D721Med (cell line): ENCODE measurements around the gene CNTN2.

Source experiments
- DNase-seq: peaks from one replicate; pipeline ENCODE4 v3.0.0; 2011; ENCODE audit warnings: low spot score; ENCODE audit not compliant: insufficient read length
- FAIRE-seq: peaks from 2 replicates; lab custom pipeline; 2011; peaks lifted over from hg19 to GRCh38; lab: Jason Lieb, UNC
- TF ChIP-seq, protein P1 (sequence below): IDR thresholded peaks from 2 replicates; pipeline ENCODE4 v1.5.1; 2012; ENCODE audit warnings: mild to moderate bottlenecking, control low read depth; ENCODE audit not compliant: insufficient read depth; ENCODE audit errors: missing control alignments

Gene CNTN2

DNA sequence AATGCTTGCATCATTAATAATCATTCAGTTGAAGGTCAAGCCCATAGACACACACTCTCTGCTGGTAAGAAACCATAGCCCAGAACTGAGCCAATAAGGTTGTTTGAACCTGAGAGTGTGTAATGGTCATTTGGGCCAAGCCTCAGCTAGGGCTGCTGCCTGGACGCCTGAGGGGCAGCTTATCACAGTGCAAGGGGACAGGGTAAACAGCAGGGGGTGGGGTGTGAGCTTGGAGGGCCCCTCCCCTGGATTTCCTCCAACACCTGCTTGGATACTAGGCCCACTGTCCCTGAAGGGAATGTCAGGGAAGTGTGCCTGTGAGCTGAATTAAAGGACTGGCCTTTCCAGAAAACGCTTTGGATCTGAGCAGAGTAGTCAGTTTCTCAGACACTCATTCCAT is 24.6 kb upstream of the CNTN2 start:
- FAIRE-seq, result no peak
- TF ChIP-seq, protein P1, sequence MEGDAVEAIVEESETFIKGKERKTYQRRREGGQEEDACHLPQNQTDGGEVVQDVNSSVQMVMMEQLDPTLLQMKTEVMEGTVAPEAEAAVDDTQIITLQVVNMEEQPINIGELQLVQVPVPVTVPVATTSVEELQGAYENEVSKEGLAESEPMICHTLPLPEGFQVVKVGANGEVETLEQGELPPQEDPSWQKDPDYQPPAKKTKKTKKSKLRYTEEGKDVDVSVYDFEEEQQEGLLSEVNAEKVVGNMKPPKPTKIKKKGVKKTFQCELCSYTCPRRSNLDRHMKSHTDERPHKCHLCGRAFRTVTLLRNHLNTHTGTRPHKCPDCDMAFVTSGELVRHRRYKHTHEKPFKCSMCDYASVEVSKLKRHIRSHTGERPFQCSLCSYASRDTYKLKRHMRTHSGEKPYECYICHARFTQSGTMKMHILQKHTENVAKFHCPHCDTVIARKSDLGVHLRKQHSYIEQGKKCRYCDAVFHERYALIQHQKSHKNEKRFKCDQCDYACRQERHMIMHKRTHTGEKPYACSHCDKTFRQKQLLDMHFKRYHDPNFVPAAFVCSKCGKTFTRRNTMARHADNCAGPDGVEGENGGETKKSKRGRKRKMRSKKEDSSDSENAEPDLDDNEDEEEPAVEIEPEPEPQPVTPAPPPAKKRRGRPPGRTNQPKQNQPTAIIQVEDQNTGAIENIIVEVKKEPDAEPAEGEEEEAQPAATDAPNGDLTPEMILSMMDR, result no peak
- no peak for DNase-seq

DNA sequence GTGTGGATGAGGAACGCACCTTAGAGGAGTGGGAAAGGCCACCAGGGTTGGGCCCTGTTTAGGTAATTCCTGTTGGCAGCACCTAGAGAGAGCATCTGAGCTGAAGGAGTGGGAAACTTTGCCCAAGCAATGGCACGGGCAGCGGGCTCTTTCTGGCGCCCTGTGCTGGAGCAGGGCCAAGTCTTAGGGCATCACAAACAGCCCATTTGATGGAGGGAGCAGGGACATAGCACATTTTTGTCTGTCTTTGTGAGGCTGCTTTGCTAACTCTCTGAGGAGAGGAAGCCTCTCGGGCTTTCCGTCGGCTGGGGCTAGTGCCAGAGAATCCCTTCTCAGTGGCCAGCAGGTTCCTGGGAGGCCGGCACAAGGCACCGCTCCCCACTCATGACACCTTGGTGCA is 22.5 kb upstream of the CNTN2 start:
- TF ChIP-seq, protein P1, result no peak
- no peak for FAIRE-seq
- no peak for DNase-seq

DNA sequence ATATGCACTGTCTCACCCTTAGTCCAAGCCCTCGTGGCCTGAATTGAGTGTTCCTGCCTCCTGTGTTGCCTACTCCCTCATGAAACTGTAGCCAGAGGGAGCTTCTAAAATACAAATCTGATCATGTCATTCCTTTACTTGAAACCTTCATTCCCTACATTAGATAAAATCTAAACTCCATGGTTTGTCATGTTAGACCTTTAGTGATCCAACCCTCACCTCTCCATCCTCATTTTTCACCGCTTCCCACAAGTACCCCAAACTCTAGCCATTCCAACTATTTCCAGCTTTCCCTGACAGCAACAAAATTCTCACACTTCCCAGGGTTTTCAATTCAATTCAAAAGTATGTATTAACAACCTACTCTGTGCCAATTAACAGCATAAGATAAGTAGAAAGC is 18.3 kb upstream of the CNTN2 start:
- DNase-seq (no peak), FAIRE-seq (no peak)
- TF ChIP-seq, protein P1, result no peak

DNA sequence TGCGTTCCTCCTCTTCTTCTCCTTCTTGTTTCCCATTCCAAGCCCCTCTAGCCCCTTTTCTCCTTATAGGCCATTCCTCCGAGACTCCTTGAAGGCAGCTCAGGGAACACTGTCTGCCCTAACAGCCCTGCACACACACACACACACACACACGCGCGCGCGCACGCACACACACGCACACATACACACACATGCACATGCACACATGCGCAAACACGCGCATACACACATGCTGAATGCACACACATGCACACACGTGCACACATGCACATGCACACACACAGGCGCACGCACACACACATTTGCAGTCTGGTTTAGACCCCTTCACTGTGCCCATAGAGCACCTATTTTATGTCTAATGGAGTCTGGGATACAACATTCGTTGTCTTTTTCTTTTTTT is 17.8 kb upstream of the CNTN2 start:
- DNase-seq, result no peak
- TF ChIP-seq, protein P1, result no peak
- FAIRE-seq, result no peak

DNA sequence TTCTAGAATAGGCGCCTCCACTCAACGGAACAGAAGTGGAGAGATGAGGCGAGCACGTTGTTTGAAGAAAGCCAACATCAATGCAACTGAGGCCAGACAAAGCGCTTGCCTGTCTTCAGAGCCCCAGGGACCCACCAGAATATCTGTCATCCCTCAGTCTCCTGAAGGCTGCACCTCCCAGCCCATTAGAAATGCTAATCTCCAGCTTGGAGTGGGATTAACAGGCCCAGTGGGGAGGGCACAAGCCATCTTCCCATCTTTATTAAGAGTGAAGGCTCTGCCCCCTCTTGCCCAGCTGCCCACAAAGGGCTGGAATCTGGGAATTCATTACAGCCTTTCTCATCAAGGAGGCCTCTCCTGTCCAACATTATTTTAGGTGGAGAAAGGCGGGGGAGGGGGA is 16.8 kb upstream of the CNTN2 start:
- no peak for FAIRE-seq
- TF ChIP-seq, protein P1, result no peak
- peak; percentile 99 for DNase-seq

DNA sequence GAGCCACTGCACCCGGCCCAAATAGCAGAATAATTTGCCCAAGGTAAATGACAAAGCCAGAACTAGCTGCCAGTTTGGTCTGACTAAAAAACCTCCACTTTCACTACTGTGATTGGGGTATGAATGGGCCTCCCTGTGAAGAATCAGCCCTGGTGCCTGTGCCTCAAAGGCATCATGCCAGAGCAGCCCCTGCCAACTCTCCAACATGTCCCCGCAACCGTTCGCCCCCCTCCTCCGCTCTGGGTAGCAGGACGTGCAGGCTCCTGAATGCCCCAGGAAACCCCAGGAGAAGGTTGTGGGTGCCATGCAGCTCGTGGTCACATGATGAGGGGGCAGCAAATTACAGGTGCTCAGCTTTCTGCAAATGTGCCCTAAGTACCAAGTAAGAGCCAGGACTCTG is 14.6 kb upstream of the CNTN2 start:
- TF ChIP-seq, protein P1, result no peak
- DNase-seq (no peak), FAIRE-seq (no peak)

DNA sequence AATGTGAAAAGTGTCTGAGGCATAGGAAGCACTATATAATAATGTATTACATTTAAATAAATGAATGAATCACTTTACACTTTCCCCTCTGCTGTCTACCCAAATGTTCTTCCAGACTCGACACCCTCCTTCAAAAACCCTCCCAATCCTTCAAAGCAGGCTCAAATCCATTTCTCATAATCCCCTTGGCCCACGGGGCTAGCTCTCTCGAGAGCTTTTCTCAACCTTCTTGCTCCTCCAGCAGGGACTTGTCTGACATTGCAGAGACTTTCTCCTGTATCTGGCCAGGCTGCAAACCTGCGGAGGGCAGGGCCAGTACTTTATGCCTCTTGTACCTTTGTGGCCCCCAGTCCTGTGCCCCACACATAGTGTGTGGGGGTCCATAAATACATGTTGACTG is 14.1 kb upstream of the CNTN2 start:
- DNase-seq, result no peak
- no peak for FAIRE-seq
- TF ChIP-seq, protein P1, result peak; percentile 77
